ENCODE results near the gene SF3A2. TPM values are rescaled to one million over a fixed set of nuclear protein-coding genes. Genes with fewer than 3 reads are reported as not detected.

The SF3A2 gene
- total and polyA plus RNA-seq, 4 donors = 37.2 to 113 (median 63.0) TPM

DNA sequence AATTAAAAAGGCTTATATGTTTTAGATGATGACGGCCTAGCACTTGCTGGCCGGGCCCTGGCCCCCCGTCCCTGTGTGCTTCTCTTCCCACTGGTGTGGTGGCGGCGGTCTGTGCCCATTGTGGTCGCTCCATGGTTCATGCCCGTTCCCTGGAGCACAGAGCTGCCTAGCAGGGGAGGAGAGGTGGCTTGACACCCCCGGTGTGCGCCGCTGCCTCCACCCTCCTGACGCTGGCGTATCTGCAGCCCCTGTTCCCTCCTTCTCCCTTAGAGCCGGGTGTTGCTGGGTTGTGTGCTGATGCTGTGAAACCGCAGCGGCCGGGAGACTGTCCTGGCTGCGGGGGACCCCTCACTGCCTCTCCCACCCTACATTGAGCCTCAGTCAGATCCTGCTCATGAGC is 43.8 kb upstream of the SF3A2 start:
- no peak overlapping the region for H3K4me3 ChIP-seq
- no peak overlapping the region for H3K9ac ChIP-seq (ENCODE audit: insufficient read depth in 1 of 2, low read length in 2 of 2)
- H3K36me3 ChIP-seq (ENCODE audit: control insufficient read depth in 4 of 4, insufficient read depth in 4 of 4, low read length in 4 of 4) = peaks cover 0 to 73% (median 26%) of the 10 kb centered on the region in 4 donors
- 97 to 98% methylated on average over 17 of the region's 17 CpGs for WGBS, 2 donors
- H3K27ac ChIP-seq (ENCODE audit: low read depth in 1 of 2, low read length in 1 of 2) = no peak overlapping the region
- no peak for TF ChIP-seq CTCF (IDR thresholded peaks at IDR 0.05; ENCODE audit: control extremely low read depth, extremely low read depth)
- ATAC-seq (ENCODE audit: insufficient read depth, low FRiP score) (no peak), DNase-seq (no peak)
- no peaks in the 10 kb centered on the region for H3K9me3 ChIP-seq (ENCODE audit: control insufficient read depth in 4 of 4, insufficient read depth in 3 of 4, low read length in 3 of 4)
- no peaks in the 10 kb centered on the region for H3K27me3 ChIP-seq (ENCODE audit: control insufficient read depth in 3 of 3, insufficient read depth in 3 of 3, low read length in 2 of 3)
- peaks cover 0 to 6% (median 0%) of the 10 kb centered on the region in 5 donors for H3K4me1 ChIP-seq (ENCODE audit: control insufficient read depth in 5 of 5, insufficient read depth in 5 of 5, low read length in 5 of 5)

DNA sequence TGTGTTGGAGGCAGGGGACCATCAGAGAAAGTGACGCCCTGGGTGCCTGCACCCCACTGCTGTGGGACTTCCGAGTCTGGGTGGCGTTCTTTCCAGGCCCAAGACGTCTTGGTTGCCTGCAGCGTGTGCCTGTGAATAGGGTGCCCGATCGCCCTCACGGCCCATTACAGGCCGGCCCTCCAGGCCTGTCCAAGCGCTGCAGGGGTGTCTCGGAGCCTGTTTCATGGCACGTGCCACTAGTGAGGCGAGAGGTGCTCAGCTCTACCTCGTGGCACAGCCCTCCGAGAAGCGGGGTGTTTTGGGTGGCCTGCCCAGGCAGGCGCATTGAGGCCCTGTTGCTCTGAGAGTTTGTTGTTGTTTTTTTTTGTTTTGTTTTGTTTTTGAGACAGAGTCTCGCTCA is 42.8 kb upstream of the SF3A2 start:
- 96% methylated on average over 18 of the region's 18 CpGs for WGBS, 2 donors
- no peak for DNase-seq

DNA sequence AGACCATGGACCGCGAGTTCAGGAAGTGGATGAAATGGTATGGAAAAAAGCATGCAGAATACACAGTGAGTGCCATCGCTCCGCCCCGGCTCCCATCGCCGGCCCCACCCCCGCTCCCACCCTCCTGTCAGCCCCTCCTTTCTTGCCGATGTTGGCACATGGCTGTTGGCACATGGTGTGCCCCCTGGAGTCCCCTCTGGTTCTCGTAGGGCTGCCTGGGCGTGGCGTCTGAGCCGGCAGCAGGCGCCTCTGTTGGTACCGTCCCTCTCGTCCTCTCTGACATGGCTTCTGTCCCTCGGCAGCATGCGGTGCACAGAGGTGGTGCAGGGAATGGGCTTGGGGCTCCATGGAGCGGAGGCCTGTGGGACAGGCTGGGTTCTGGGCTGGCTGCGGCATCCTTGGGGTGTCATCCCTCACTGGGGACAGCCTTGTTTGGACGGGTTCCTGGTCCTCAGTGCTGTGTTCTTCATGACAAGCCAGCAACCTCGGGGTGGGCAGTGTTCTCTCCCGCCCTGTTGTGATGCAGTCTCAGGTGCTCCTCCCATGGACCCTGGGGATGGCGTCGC is 42.0 kb upstream of the SF3A2 start:
- ATAC-seq (ENCODE audit: insufficient read depth, low FRiP score) (no peak), DNase-seq (no peak)
- WGBS, 2 donors = 93 to 96% methylated on average over 25 of the region's 25 CpGs

More for the DNA sequence above, 42.8 kb upstream of the SF3A2 start:
- H3K4me3 ChIP-seq = no peak overlapping the region
- no peak overlapping the region for H3K27ac ChIP-seq (ENCODE audit: low read depth in 1 of 2, low read length in 1 of 2)
- ATAC-seq (ENCODE audit: insufficient read depth, low FRiP score) = no peak
- H3K9ac ChIP-seq (ENCODE audit: insufficient read depth in 1 of 2, low read length in 2 of 2) = no peak overlapping the region
- no peaks in the 10 kb centered on the region for H3K27me3 ChIP-seq (ENCODE audit: control insufficient read depth in 3 of 3, insufficient read depth in 3 of 3, low read length in 2 of 3)
- no peak for TF ChIP-seq CTCF (IDR thresholded peaks at IDR 0.05; ENCODE audit: control extremely low read depth, extremely low read depth)
- H3K36me3 ChIP-seq (ENCODE audit: control insufficient read depth in 4 of 4, insufficient read depth in 4 of 4, low read length in 4 of 4) = peaks cover 0 to 72% (median 26%) of the 10 kb centered on the region in 4 donors
- peaks cover 0 to 4% (median 0%) of the 10 kb centered on the region in 5 donors for H3K4me1 ChIP-seq (ENCODE audit: control insufficient read depth in 5 of 5, insufficient read depth in 5 of 5, low read length in 5 of 5)
- H3K9me3 ChIP-seq (ENCODE audit: control insufficient read depth in 4 of 4, insufficient read depth in 3 of 4, low read length in 3 of 4) = no peaks in the 10 kb centered on the region

More for the DNA sequence above, 42.0 kb upstream of the SF3A2 start:
- Histone ChIP-seq H3K4me1 (ENCODE audit: control insufficient read depth in 5 of 5, insufficient read depth in 5 of 5, low read length in 5 of 5) (peaks cover 0 to under 1% (median 0%) of the 10 kb centered on the region in 5 donors), H3K9ac (ENCODE audit: insufficient read depth in 1 of 2, low read length in 2 of 2) (no peak overlapping the region), H3K27ac (ENCODE audit: low read depth in 1 of 2, low read length in 1 of 2) (no peak overlapping the region), H3K4me3 (no peak overlapping the region), H3K27me3 (ENCODE audit: control insufficient read depth in 3 of 3, insufficient read depth in 3 of 3, low read length in 2 of 3) (no peaks in the 10 kb centered on the region), H3K9me3 (ENCODE audit: control insufficient read depth in 4 of 4, insufficient read depth in 3 of 4, low read length in 3 of 4) (no peaks in the 10 kb centered on the region), H3K36me3 (ENCODE audit: control insufficient read depth in 4 of 4, insufficient read depth in 4 of 4, low read length in 4 of 4) (peaks cover 0 to 66% (median 23%) of the 10 kb centered on the region in 4 donors)
- no peak for TF ChIP-seq CTCF (IDR thresholded peaks at IDR 0.05; ENCODE audit: control extremely low read depth, extremely low read depth)

Measured in lung (tissue), 12 donors.